K562 (cell line): ENCODE data around the gene VPS11. TPM values are rescaled to one million over a fixed set of nuclear protein-coding genes. Genes with fewer than 3 reads are reported as not detected.

Experiments
- ATF7 ChIP-seq: fragments of 450-650 bp; IDR thresholded peaks from 2 replicates; pipeline ENCODE4 v1.7.1; 2014; ENCODE audit warnings: mild to moderate bottlenecking, moderate library complexity
- CXXC5 ChIP-seq: fragments of 250-450 bp; sonication (Bioruptor Pico); IDR thresholded peaks from 2 replicates; pipeline ENCODE4 v1.8.0; 2022; ENCODE audit warnings: inconsistent platforms, mild to moderate bottlenecking, moderate library complexity
- E2F4 ChIP-seq: sonication (generic); formaldehyde crosslinking; IDR thresholded peaks from 2 replicates; pipeline ENCODE4 v1.8.0; 2022; ENCODE audit warnings: mild to moderate bottlenecking, low read depth, missing genetic modification reagents
- GATA2 ChIP-seq: sonication (generic); formaldehyde crosslinking; IDR thresholded peaks from 2 replicates; pipeline ENCODE4 v1.4.0; 2020; ENCODE audit warnings: mild to moderate bottlenecking, missing genetic modification reagents
- JUNB ChIP-seq: fragments of 450-650 bp; formaldehyde crosslinking; conservative IDR thresholded peaks from 2 replicates; pipeline ENCODE4 v1.4.0; 2020; ENCODE audit warnings: mild to moderate bottlenecking
- MCM2 ChIP-seq: fragments of 450-650 bp; IDR thresholded peaks from 2 replicates; pipeline ENCODE4 v1.6.1; 2017; ENCODE audit warnings: low read depth, mild to moderate bottlenecking
- POLR3A ChIP-seq: IDR thresholded peaks from 2 replicates; pipeline ENCODE4 v1.6.1; 2011; ENCODE audit warnings: borderline replicate concordance, mild to moderate bottlenecking, moderate library complexity; ENCODE audit not compliant: insufficient read length, insufficient read depth; ENCODE audit errors: extremely low read depth
- SIX5 ChIP-seq, 2 experiments: IDR thresholded peaks; 2 replicates each; pipeline ENCODE4 v1.6.1; 2011; ENCODE audit warnings: low read length in 2 of 2, borderline replicate concordance in 1 of 2, low read depth in 1 of 2, mild to moderate bottlenecking in 1 of 2, moderate library complexity in 1 of 2; ENCODE audit not compliant: insufficient read depth in 1 of 2
- SNIP1 ChIP-seq: fragments of 450-650 bp; IDR thresholded peaks from 2 replicates; pipeline ENCODE4 v1.7.1; 2017; ENCODE audit warnings: low read depth, mild to moderate bottlenecking
- U2AF1 ChIP-seq: fragments of 200-400 bp; formaldehyde crosslinking; optimal IDR thresholded peaks from 2 replicates; pipeline ENCODE3; 2017; ENCODE audit warnings: mild to moderate bottlenecking, low read depth, low read length, moderate library complexity
- ZBTB9 ChIP-seq: fragments of 450-650 bp; formaldehyde crosslinking; IDR thresholded peaks from 2 replicates; pipeline ENCODE4 v1.4.0; 2020; ENCODE audit warnings: mild to moderate bottlenecking, moderate library complexity
- ZNF140 ChIP-seq: fragments of 250-450 bp; sonication (Bioruptor Pico); IDR thresholded peaks from 2 replicates; pipeline ENCODE4 v1.8.0; 2021; ENCODE audit warnings: moderate library complexity, mild to moderate bottlenecking, inconsistent platforms
- ZNF23 ChIP-seq: fragments of 250-450 bp; sonication (Bioruptor Pico); IDR thresholded peaks from 2 replicates; pipeline ENCODE4 v1.4.0; 2020; ENCODE audit warnings: mild to moderate bottlenecking
- ZNF318 ChIP-seq, 2 experiments: fragments of 450-650 bp; IDR thresholded peaks; 2 replicates each; pipeline ENCODE4 v1.6.1; 2016; ENCODE audit warnings: mild to moderate bottlenecking in 2 of 2, borderline replicate concordance in 1 of 2, low read depth in 1 of 2, moderate library complexity in 1 of 2
- ZNF655 ChIP-seq: fragments of 250-450 bp; sonication (Bioruptor Pico); IDR thresholded peaks from 2 replicates; pipeline ENCODE4 v1.5.0; 2021
- polyA plus RNA-seq, 8 experiments: library from polyadenylated mRNA; depleted of rRNA in 4 of 8; stranded (reverse) in 5 of 8; unstranded in 3 of 8; fragments of >200 nt; fragmentation: Nextera tagmentation in 2 of 8; fragmentation: Illumina TruSeq in 1 of 8; extraction: Ambion mirVana in 2 of 8; extraction: Trizol in 1 of 8; gene quantifications; 2 replicates each; pipeline versions ENCODE4 v1.2.1 to v1.2.3, GENCODE V29; 2011 to 2014; ENCODE audit warnings: inconsistent platforms in 1 of 8, missing spikeins in 1 of 8
- total RNA-seq, 7 experiments: library from RNA; depleted of rRNA in 6 of 7; stranded (reverse); fragments of >200 nt in 6 of 7; fragmentation: Illumina TruSeq in 2 of 7; extraction: Trizol in 2 of 7; gene quantifications; 2 replicates each; pipeline versions ENCODE4 v1.2.1 to v1.2.3, GENCODE V29; 2011 to 2021; ENCODE audit warnings: low replicate concordance in 1 of 7

VPS11 gene
- total and polyA plus RNA-seq, 9 of the 15 experiments (the other 6 are each of a cell fraction or from before 2014, with no cell fraction given): 14.1 to 35.5 (median 27.5) TPM

- TF ChIP-seq MCM2 (no peak), ZNF318 (IDR thresholded peaks at IDR 0.05; ENCODE audit: borderline replicate concordance in 1 of 2, low read depth in 1 of 2) (peak in 1 of 2 experiments; percentile 70; a peak in 2 of 4 replicates), ZNF655 (CRISPR knock-in tag) (no peak), E2F4 (CRISPR knock-in tag) (no peak), U2AF1 (no peak), CXXC5 (CRISPR knock-in tag) (peak; percentile 73), ZNF23 (CRISPR knock-in tag) (no peak), JUNB (CRISPR knock-in tag) (no peak), ZBTB9 (CRISPR knock-in tag) (peak; percentile 94), ATF7 (peak; percentile 76), ZNF140 (CRISPR knock-in tag) (no peak), SIX5 (IDR thresholded peaks at IDR 0.05; ENCODE audit: borderline replicate concordance in 1 of 2, insufficient read depth in 1 of 2, low read depth in 1 of 2, low read length in 2 of 2) (no peak), GATA2 (CRISPR knock-in tag) (peak; percentile 97), POLR3A (no peak), SNIP1 (no peak)
Measured at GRCh38 chr11:119087747-119088241, 20.2 kb downstream of the VPS11 start (continued).
